NCI-H146 treated with DMSO at 0.1 percent for 48 hours (cell line): ENCODE results near the gene NLRP3.
"Not testable (repeated sequence)": the region's sequence is repeated elsewhere in the genome, so short reads cannot be mapped to it uniquely, and the experiment has no call there.

ENCODE experiments used
- DNase-seq: peaks from one replicate; lab custom pipeline; 2025; ENCODE audit not compliant: unreplicated experiment; lab: John Stamatoyannopoulos, UW

Gene NLRP3

GRCh38 chr1:247415423-247416361 lies at the start of gene NLRP3:
TSS of gene NLRP3 (plus strand) at chr1:247416173. CDS start at chr1:247418801, 2,628 bp downstream.
- DNase-seq, result no peak

DNA sequence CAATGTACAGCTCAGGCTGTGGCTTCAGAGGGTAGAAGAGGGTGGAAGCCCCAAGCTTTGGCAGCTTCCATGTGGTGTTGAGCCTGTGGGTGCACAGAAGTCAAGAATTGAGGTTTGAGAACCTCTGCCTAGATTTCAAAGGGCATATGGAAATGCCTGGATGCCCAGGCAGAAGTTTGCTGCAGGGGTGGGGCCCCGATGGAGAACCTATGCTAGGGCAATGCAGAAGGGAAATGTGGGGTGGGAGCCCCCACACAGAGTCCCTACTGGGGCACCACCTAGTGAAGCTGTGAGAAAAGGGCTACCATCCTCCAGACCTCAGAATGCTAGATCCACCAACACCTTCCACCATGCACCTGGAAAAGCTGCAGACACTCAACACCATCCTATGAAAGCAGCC lies 49.6 kb upstream of the NLRP3 start:
- DNase-seq, result not testable (repeated sequence)

- no peak for DNase-seq
These were observed 48.9 kb upstream of the NLRP3 start for GRCh38 chr1:247366926-247367645.

- DNase-seq, result no peak
These were observed 48.1 kb upstream of the NLRP3 start for GRCh38 chr1:247367786-247368422.

DNA sequence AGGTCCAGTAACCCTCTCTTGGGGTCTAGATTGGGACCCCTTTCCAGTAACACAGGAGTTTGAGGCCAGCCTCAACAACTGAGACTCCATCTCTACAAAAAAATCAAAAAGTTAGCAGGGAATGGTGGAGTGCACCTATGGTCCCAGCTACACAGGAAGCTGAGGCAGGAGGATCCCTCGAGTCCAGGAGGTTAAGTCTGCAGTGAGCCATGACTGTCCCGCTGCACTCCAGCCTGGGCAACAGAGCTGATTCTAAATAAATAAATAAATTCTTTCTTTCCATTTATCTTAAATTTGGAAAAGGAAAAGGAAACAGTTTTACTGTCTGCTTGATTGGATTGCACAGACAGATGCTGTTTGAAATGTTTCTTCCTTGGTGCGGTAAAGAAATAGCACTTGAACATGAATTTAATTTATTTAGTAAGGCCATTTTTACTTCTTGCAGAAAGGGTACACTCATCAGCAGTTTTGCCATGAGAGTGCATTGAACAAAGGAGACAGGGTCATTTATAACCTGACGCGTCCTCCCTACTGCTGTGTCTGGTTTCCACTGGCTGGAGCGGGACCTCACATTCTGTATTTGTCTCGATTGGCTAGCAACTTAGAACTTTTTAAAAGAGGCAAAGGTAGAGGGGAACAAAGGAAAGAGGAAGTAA lies 47.4 kb upstream of the NLRP3 start:
- no peak for DNase-seq

DNA sequence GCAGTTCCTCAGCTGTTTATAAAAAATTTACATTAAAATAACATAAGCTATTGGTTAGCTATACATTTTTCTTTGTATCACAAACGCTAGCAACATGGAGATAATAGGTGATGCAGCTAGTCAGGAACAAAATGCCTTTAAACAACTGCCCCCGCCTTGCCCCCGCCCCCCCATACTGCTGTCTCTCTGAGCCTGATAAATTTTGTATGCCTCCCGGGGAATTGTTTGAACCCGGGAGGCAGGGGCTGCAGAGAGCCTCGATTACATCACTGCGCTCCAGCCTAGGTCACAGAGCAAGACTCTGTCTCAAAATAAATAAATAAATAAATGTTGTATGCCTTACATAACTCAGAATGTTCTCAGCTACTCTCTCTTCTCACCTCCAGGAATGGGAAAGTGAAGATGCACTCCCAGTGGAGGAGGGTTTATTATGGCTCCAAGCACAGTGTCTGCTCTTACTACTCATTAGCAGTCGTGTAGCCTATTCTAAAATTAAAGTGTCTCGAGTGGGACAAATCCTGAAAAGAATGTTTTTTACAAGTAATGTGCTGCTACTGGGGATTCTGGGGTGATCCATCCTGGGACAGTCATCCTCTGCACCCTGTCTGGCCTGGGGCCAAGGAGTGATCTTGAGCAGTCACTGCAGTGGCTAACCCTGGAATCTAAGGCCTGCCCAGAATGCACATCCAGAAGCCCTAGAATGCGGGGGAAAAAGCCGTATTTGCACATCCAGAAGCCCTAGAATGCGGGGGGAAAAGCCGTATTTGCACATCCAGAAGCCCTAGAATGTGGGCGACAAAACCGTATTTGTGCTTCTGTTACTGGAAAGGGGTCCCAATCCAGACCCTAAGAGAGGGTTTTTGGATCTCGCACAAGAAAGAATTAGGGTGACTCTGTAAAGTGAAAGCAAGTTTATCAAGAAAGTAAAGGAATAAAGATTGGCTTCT lies 44.9 kb upstream of the NLRP3 start:
- DNase-seq, result no peak

GRCh38 chr1:247371801-247372259 lies 44.1 kb upstream of the NLRP3 start:
- no peak for DNase-seq

GRCh38 chr1:247373721-247374141 lies 42.2 kb upstream of the NLRP3 start:
- DNase-seq, result no peak

DNA sequence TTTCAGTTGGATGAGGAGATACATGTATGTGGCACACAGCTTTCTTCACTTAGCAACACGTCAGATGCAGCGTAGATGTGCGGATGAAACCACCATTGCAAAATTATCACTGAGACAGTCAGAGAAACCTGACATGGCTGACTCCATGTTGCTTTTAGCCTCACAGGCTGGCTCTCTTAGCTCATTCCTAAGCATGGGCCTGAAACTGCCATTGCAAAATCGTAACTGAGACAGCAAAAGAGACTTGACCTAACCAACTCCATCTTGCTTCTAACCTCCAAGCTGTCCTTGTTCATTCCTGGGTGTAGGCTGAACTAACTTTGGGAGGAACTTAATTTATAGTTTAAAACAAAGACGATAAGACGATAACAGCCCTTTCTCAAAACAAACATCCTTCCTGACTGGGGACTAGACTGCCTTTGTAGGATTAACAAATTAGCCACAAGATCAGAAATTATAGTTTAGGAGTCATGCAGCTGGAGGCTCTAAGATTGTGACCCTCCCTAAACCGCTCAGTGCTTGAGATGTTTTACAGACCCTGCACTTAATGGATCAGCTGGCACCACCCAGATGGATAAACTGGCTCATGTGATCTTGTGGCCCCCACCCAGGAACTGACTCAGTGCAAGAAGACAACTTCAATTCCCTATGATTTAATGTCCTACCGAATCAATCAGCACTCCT lies 41.2 kb upstream of the NLRP3 start:
- not testable (repeated sequence) for DNase-seq

DNA sequence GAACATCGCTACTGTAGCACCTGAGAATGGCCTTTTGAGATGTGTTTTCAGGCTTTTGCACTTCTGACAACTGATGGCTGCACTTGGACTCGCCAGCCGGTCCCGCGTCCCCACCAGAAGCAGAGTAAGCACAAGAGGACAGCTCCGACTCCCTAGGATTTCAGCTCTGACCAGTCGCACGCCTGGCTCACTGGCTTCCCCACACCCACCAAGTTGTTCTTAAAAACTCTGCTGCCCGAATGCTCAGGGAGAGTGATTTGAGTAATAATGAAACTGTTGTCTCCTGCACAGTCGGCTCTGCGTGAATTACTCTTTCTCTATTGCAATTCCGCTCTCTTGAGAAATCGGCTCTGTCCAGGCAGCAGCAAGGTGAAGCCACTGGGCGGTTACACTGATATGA lies 40.2 kb upstream of the NLRP3 start:
- no peak for DNase-seq

DNA sequence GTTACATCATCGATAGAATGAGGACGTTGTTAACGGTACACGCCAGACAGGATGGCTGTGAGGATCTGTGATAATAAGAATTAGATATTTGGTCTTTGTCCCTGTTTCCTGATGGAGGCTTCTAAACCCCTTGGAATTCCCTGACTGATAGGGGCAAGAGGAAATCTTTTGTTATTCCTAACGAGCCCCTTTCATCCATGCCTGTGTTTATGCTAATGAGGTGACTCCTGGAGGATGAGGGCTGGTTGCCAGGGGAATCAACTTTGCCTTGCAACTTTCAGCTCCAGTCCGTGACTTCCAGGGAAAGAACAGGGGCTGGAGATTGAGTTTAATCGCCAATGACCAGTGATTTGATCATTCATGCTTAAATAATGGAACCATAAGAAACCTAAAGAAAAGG lies 39.3 kb upstream of the NLRP3 start:
- no peak for DNase-seq

- not testable (repeated sequence) for DNase-seq
These were observed 38.3 kb upstream of the NLRP3 start for GRCh38 chr1:247377656-247378055.

- DNase-seq, result no peak
These were observed 37.5 kb upstream of the NLRP3 start for GRCh38 chr1:247378334-247379073.

GRCh38 chr1:247385283-247385682 lies 30.7 kb upstream of the NLRP3 start:
- DNase-seq, result no peak

DNA sequence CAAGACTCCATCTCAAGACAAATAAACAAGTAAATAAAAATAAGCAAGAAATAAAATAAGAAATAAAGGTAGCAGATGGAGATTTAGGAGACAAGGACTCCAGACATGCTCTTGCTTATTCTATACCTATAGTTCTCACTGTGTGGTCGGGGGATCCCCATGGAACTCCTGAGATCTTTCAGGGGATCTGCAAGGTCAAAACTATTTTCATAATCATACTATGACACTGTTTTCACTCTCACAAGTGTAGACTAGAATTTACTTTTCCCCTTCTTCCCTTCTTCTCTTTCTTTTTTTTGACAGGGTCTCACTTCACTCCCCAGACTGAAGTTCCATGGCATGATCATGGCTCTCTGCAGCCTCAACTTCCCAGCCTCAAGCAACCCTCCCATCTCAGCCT lies 29.8 kb upstream of the NLRP3 start:
- no peak for DNase-seq

DNA sequence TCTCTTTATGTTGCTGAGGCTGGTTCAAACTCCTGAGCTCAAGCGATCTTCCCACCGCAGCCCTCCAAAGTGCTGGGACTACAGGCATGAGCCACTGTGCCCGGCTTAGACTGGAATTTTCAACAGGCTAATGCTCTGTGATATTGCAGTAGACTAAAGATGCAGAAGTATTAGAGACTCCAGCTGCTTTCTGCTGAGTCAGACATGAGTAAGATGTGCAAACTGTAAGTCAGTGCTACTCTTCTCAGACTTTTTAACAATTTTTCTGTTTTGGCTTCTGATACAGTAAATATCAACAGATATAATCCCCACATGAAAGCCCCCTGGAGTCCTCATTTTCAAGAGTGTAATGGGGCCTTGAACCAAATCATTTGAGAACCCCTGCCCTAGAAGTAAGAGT lies 29.3 kb upstream of the NLRP3 start:
- DNase-seq, result no peak

DNA sequence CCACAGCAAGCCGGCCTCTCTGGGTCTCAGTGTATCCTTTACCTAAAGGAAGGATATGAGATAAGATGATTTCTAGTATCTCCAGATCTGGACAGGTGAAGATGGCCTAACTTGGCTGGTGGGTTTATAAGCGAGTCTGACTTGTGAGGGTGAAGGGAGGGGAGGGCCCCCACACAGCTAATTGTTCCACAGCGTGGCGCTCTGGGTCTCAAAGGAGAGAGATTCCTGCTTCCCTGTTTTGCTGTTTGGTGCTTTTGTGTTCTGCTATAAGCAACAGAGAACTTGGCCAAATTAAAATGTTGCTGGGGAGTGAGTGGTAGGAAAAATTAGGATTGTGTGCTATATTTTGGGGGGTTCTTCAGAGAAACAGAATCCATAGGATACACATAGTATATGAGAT lies 28.9 kb upstream of the NLRP3 start:
- no peak for DNase-seq

DNA sequence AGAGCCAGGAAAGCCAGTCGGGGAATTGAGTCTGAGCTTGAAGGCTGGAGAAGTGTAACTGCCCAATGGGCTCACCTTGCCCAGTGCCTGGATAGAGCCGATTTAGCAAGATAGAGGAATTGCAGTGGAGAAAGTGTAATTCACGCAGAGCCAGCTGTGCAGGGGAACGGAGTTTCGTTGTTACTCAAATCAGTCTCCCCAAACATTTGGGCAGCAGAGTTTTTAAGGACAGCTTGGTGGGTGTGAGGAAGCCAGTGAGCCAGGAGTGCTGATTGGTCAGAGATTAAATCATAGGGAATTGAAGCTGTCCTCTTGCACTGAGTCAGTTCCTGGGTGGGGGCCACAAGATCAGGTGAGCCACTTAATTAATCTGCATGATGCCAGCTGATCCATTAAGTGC lies 28.4 kb upstream of the NLRP3 start:
- no peak for DNase-seq
